Caco-2 (cell line): ENCODE measurements around the gene ST3GAL3. TPM values are rescaled to one million over a fixed set of nuclear protein-coding genes. Genes with fewer than 3 reads are reported as not detected.

Source experiments
- BruUV-seq: library from RNA; stranded (reverse); fragments of 400-500 nt; replicated peaks from 2 replicates; lab custom pipeline; 2021; lab: Mats Ljungman, UMichigan
- CTCF ChIA-PET: fragments of 300-600 bp; sonication (Branson Sonifier 250); formaldehyde crosslinking; loops from one replicate; lab custom pipeline; 2022; ENCODE audit warnings: antibody characterized with exemption; lab: Charles Lee
- POLR2A ChIA-PET: fragments of 300-600 bp; sonication (Branson Sonifier 250); formaldehyde crosslinking; loops from one replicate; lab custom pipeline; 2022; ENCODE audit warnings: antibody characterized with exemption; lab: Charles Lee
- DNase-seq, 2 experiments: peaks; one replicate each; pipeline versions ENCODE4 v3.0.0 to v3.0.0-alpha.2; 2020 to 2022
- H3K27me3 ChIP-seq: replicated peaks from 2 replicates; pipeline ENCODE4 v1.6.0; 2011; ENCODE audit warnings: low read length; ENCODE audit not compliant: control insufficient read depth, insufficient read depth
- H3K36me3 ChIP-seq: 2 replicates; pipeline ENCODE4 v1.5.1; 2011; ENCODE audit warnings: low read length; ENCODE audit not compliant: control insufficient read depth, insufficient read depth
- H3K4me1 ChIP-seq: fragments of 250-450 bp; sonication (Bioruptor Pico); 2 replicates; pipeline ENCODE4 v1.5.1; 2020; ENCODE audit warnings: mild to moderate bottlenecking
- H3K4me3 ChIP-seq: 2 replicates; pipeline ENCODE4 v1.5.1; 2011; ENCODE audit warnings: low read depth, mild to moderate bottlenecking, control low read depth, low read length
- H3K9me3 ChIP-seq: fragments of 250-450 bp; sonication (Bioruptor Pico); 2 replicates; pipeline ENCODE4 v1.5.1; 2020; ENCODE audit warnings: mild to moderate bottlenecking, moderate library complexity
- H3K27ac Mint-ChIP-seq: one replicate; pipeline ENCODE4 v1.8.0; 2022; ENCODE audit warnings: mixed read lengths; ENCODE audit not compliant: unreplicated experiment
- H3K27me3 Mint-ChIP-seq: one replicate; pipeline ENCODE4 v1.8.0; 2022; ENCODE audit warnings: mixed read lengths; ENCODE audit not compliant: insufficient read depth, unreplicated experiment
- H3K36me3 Mint-ChIP-seq: one replicate; pipeline ENCODE4 v1.8.0; 2022; ENCODE audit warnings: mild to moderate bottlenecking, mixed read lengths; ENCODE audit not compliant: insufficient read depth, unreplicated experiment
- H3K4me1 Mint-ChIP-seq: one replicate; pipeline ENCODE4 v1.8.0; 2022; ENCODE audit warnings: low read depth, mixed read lengths; ENCODE audit not compliant: unreplicated experiment
- H3K4me3 Mint-ChIP-seq: one replicate; pipeline ENCODE4 v1.8.0; 2022; ENCODE audit warnings: mild to moderate bottlenecking, moderate library complexity, mixed read lengths; ENCODE audit not compliant: unreplicated experiment
- H3K9me3 Mint-ChIP-seq: one replicate; pipeline ENCODE4 v1.8.0; 2022; ENCODE audit warnings: mixed read lengths; ENCODE audit not compliant: unreplicated experiment
- CTCF ChIP-seq, 2 experiments: fragments of 200-600 bp in 1 of 2; IDR thresholded peaks; 1 replicate in 1 of 2; 2 replicates in 1 of 2; pipeline versions ENCODE4 v1.5.1 to v1.8.0; 2011 to 2022; ENCODE audit warnings: antibody characterized with exemption in 1 of 2, control low read depth in 1 of 2, inconsistent platforms in 1 of 2, low read depth in 1 of 2, low read length in 1 of 2, mild to moderate bottlenecking in 1 of 2, moderate library complexity in 1 of 2; ENCODE audit not compliant: insufficient read depth in 1 of 2, severe bottlenecking in 1 of 2, unreplicated experiment in 1 of 2
- intact Hi-C: fragments of 100-400 bp; cut with micrococcal nuclease; formaldehyde crosslinking; loops from one replicate; pipeline ENCODE4 v1.10.0; 2022; ENCODE audit not compliant: unreplicated experiment
- total RNA-seq: library from RNA; stranded (reverse); gene quantifications from 2 replicates; pipeline ENCODE4 v1.2.3, GENCODE V29; 2022

The ST3GAL3 gene
- total RNA-seq, 1 experiment from 2014 or later: 5.6 TPM

GRCh38 chr1:43705982-43706597 is 1.2 kb upstream of the ST3GAL3 start:
- BruUV-seq: no TSS peak
- H3K4me3 ChIP-seq: peak overlapping the region; percentile 67
- ChIA-PET CTCF (no interaction called here), POLR2A (interaction anchor here (0.5 kb wide), 1 partner anchor 325 kb away, joined by 9 read pairs; the partner anchor contains the start of gene SLC6A9)
- no peaks in the 10 kb centered on the region for H3K9me3 Mint-ChIP-seq
- H3K4me1 ChIP-seq: peaks cover 9% of the 10 kb centered on the region
- H3K27me3 Mint-ChIP-seq: no peaks in the 10 kb centered on the region
- no peaks in the 10 kb centered on the region for H3K27me3 ChIP-seq
- H3K27ac Mint-ChIP-seq: no peak overlapping the region
- no peaks in the 10 kb centered on the region for H3K9me3 ChIP-seq
- H3K36me3 ChIP-seq: no peaks in the 10 kb centered on the region; the same call in 1 of the 2 replicates
- peaks cover 7% of the 10 kb centered on the region for H3K4me1 Mint-ChIP-seq
- no peak for TF ChIP-seq CTCF (IDR thresholded peaks at IDR 0.05; ENCODE audit: insufficient read depth in 1 of 2, low read depth in 1 of 2, low read length in 1 of 2, severe bottlenecking in 1 of 2, unreplicated experiment in 1 of 2)
- peak overlapping the region; percentile 81 for H3K4me3 Mint-ChIP-seq
- DNase-seq: peak in 1 of 2 experiments; percentile 7
- intact Hi-C loops: no loop called here
- peaks cover 57% of the 10 kb centered on the region for H3K36me3 Mint-ChIP-seq

GRCh38 chr1:43706598-43707189 is 642 bp upstream of the ST3GAL3 start:
- H3K9me3 Mint-ChIP-seq: no peaks in the 10 kb centered on the region
- CTCF ChIA-PET: no interaction called here
- BruUV-seq: TSS peak; percentile 81
- peaks cover 53% of the 10 kb centered on the region for H3K36me3 Mint-ChIP-seq
- peaks cover 7% of the 10 kb centered on the region for H3K4me1 Mint-ChIP-seq
- Histone ChIP-seq H3K9me3 (no peaks in the 10 kb centered on the region), H3K4me1 (peaks cover 9% of the 10 kb centered on the region), H3K27me3 (no peaks in the 10 kb centered on the region), H3K36me3 (no peaks in the 10 kb centered on the region; the same call in 1 of the 2 replicates), H3K4me3 (peak overlapping the region; percentile 67)
- POLR2A ChIA-PET: interaction anchor here (0.5 to 1.0 kb wide), 2 partner anchors 252 to 325 kb away, joined by 3 to 9 read pairs; partner anchors contain the start of gene SLC6A9
- no peak for TF ChIP-seq CTCF (IDR thresholded peaks at IDR 0.05; ENCODE audit: insufficient read depth in 1 of 2, low read depth in 1 of 2, low read length in 1 of 2, severe bottlenecking in 1 of 2, unreplicated experiment in 1 of 2)
- peak; percentile 39 to 51 for DNase-seq
- peak overlapping the region; percentile 81 for H3K4me3 Mint-ChIP-seq
- intact Hi-C loops: no loop called here
- H3K27ac Mint-ChIP-seq: no peak overlapping the region
- H3K27me3 Mint-ChIP-seq: no peaks in the 10 kb centered on the region

DNA sequence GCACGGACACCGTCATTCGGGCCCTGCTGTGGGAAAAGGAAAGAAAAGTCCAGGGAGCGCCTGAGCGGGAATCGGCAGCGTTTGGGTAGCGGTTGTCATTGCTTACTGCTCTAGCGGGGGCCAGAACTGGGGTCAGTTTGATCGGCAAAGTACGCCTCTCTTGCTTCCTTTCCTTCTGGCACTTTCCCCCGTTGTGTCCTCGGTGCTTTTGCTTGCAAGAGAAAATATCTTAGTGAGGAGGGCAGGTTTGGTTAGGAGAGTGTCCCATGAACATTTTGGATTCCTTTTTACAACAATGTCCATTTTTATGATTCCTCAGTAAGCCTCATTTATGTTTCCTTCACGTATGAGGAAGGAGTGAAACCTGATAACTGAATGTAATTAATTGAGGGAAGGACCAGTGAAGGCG is 670 bp downstream of the ST3GAL3 start:
- peaks cover 7% of the 10 kb centered on the region for H3K4me1 Mint-ChIP-seq
- no peak for TF ChIP-seq CTCF (IDR thresholded peaks at IDR 0.05; ENCODE audit: insufficient read depth in 1 of 2, low read depth in 1 of 2, low read length in 1 of 2, severe bottlenecking in 1 of 2, unreplicated experiment in 1 of 2)
- no peaks in the 10 kb centered on the region for H3K9me3 Mint-ChIP-seq
- H3K27me3 Mint-ChIP-seq: no peaks in the 10 kb centered on the region
- intact Hi-C loops: no loop called here
- peak overlapping the region; percentile 67 for H3K4me3 ChIP-seq
- no peaks in the 10 kb centered on the region for H3K27me3 ChIP-seq
- H3K4me1 ChIP-seq: peaks cover 9% of the 10 kb centered on the region
- DNase-seq: no peak
- peaks cover 44% of the 10 kb centered on the region for H3K36me3 Mint-ChIP-seq
- H3K9me3 ChIP-seq: no peaks in the 10 kb centered on the region
- no peak overlapping the region for H3K27ac Mint-ChIP-seq
- peak overlapping the region; percentile 81 for H3K4me3 Mint-ChIP-seq
- H3K36me3 ChIP-seq: no peaks in the 10 kb centered on the region; the same call in 1 of the 2 replicates
- ChIA-PET CTCF (no interaction called here), POLR2A (no interaction called here)
- BruUV-seq: no TSS peak
